HG02973 (cell line): Measurements from ENCODE around the gene FAM78A.

Experiments used
- ATAC-seq: cut with Tn5 transposase; IDR thresholded peaks from one replicate; pipeline ENCODE4 v1.9.1; 2021; ENCODE audit warnings: moderate library complexity; ENCODE audit not compliant: unreplicated experiment

The FAM78A gene

DNA sequence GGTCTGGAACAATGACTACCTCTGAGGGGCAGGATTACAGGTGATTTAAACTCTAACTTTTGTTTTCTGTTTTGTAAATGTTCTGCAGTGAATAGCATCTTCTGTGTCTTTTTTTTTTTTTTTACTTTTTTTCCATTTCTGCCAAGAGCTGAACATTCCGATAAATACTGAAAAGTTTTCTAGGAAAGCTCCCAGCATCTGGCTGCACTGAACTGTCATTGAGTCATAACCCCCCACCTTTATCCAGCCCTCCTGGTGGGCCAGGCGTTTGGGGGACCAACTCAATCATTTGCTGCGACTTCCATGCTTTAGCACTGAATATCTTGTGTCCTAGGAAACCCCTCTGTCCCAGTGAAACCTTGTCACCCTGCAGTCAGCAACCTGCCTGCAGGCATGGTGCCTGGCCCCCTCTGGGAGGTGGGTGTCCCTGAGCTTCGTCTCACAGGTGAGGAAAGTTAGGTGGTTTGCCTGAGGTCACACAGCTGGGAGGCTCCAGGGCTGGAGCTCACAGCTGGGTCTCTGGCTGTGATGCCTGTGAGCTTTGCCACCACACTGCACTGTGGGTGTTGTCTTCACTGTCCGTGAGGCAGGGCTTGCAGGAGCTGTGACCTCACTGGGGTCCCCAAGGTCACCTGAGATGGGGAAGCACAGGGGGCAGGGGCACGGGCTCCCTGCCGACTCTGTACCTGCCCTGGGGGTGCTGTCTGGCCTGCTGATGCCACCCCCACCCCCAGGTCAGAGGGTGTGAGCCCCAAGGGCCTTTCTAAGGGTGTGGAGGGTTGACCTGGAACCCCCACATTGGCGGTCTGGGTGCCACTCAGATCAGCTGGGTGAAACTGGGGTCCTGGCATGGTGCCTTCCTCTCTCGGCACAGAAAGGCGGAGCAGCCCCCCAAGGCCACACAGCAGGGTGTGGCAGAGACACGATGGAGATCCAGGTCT, 27.3 kb upstream of the FAM78A start:
- no peak for ATAC-seq

DNA sequence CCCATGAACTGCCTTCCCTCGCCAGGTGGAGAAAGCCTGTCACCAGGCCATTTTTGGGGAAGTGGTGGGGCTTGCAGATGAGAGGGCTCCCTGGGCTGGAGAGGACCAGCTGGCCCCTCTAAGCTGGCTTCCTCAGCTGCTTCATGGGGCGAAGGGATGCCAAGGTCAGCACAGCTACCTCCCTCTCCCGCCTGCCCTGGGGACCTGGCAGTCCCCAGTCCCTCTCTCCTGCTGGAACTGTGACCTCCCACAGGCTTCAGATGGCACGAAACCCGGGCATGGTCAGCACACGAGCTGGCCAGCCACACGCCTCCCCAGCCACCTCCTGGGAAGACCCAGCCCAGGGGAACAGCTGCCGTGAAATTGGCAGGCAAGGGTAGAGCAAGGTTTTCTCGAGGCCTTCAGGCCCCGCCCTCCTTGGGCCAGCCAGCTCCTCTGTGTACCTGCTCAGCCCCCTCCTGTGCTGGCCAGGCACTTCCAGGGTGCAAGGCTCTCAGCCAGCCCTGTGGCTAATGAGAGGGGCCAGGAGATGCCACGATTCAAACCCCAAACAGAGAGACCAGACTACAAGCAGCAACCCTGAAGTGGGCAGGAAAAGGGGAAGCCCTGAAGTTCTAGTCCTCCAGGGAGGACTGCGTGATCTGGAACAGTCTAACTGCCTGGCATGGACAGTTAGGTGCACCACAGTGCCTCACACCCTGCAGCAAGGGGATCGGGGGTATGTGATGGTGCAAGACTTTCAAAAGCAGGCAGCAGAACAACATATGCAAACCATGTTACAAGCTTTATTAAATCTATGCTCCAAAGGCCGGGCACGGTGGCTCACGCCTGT, 26.1 kb upstream of the FAM78A start:
- ATAC-seq = no peak

DNA sequence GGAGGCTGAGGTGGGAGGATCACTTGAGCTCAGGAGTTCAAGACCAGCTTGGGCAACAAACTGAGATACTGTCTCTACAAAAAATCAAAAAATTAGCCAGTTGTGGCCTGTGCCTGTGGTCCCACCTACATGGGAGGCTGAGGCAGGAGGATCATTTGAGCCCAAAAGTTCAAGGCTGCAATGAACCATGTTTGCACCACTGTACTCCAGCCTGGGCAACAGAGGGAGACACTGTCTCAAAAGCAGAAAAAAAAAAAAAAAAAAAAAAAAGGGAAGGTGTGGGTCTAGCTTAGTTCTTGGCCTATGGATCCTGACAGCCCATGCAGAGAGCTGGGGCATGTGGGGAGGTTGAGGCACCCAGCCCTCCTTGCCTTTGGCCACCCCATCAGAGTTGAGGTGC, 24.1 kb upstream of the FAM78A start:
- ATAC-seq = no peak

DNA sequence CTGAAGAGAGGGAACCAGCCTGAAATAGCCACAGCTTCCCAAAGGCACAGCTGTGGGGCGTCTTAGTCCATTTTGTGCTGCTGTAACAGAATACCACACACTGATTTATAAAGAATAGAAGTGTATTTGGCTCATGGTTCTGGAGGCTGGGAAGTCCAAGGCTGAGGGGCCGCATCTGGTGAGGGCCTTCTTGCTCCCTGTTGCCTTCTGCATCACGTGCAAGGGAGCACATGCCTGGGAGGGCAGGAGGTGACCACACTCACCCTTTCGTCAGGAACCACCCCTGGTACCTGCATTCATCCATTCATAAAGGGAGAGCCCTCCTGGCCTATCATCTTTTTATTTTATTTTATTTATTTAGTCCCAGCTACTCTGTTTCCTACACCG, 23.6 kb upstream of the FAM78A start:
- no peak for ATAC-seq

DNA sequence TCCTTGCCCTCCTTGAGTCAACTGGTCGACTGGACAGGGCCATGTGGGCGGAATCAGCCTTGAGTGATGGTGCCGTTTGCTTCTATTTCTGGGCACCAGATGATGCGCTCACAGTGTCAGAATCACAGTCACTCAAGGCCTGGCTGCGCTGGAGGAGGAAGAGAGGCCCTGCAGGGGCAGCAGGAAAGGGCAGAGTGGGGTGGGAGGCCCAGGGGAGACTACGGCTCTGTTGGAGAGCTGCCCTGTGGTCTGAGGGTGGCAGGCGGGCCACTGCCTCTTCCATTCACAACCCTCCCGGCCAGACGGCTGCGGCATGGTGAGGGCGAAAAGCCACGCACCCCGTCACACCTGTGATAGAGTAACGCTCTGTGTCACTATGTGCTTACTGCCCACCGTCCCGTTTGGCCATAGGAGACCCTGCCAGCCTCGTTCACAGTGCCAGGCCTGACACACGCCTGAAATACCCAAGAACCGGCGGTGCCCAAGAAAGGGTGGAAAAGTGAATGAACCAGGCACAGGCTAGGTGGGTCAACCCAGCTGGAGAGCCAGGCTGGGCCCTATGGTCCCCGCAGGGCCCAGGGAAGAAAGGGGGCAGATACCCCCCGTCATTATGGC, 23.1 kb upstream of the FAM78A start:
- no peak for ATAC-seq

DNA sequence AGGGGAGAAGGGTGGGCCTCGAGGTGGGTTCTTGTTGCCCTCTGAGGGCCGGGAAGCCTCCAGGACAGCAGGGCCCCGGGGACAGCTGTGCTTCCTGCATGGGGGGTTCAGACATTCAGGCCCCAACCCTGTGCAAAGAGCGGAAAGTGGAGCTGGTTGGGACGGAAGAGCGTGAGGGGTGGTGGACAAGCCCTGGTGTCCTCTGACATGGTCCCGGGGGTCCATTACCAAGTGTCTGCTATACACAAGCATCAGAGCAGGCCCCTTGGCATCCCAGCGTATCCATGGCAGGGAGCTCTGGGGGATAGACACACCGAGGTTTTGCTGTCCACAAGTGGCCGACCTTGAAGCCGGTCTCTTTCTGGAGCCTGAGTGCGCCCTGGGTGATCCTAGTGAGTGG, 22.5 kb upstream of the FAM78A start:
- no peak for ATAC-seq

DNA sequence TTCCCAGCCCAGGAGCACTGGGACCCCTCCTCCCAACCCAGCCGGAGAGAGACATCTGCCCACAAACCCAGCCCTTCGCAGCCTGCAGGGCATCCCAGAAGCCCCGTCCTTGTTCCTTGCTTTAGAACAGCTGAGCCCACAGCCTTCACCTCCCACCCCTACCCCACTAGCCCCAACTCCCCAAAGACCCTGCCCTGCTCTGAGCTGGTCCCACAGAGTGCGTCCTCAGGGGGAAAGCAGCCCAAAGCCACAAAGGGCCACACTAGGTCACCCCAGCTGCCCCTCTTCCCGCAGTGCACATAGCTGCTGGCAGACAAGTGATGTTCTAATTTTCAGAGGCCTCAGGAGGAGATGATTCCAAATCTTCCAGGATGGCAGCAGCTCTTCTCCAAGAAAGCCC, 22.0 kb upstream of the FAM78A start:
- ATAC-seq = no peak

DNA sequence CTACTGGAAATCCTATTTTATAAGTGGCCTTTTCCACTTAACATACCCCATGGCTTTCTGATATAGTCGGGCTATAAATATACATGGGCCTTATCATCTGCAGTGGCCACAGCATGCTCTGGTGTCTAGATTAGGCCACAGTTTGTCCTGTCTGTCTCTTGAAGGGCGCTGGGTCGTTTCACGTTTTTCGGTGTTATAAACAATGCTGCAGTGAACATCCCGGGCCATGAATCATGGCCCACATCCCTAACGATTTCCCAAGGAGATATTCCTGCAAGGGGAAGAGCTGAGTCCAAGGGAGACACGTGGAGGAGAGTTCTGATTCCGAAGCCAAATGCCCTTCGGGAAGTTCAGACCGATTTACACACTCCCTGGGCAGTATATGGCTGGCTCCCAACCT, 21.6 kb upstream of the FAM78A start:
- no peak for ATAC-seq

DNA sequence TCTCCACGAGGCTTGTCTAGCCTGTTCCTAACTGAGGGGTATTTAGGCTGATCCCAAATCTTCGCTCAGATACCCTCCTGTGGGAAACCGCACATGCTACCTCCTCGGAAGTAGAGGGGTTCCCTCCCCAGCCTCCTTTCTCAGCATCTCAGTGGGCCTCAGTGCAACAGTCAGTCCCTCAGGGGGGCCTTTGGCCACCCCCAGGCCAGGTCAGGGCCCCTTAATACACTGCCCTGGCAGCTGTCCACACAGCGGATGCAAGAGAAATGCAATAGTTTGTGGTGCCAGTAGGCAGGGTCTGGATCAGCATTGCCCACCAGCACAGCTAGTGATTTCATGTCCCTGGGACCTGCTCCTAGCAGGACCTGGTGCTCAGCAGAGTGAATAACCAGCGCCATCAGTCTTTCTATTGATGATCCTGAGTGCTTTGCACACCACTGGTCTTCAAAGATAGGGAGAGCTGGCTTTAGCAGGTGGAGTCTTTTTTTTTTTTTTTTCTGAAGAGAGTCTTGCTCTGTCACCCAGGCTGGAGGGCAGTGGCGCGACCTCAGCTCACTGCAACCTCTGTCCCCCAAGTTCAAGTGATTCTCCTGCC, 20.7 kb upstream of the FAM78A start:
- no peak for ATAC-seq

DNA sequence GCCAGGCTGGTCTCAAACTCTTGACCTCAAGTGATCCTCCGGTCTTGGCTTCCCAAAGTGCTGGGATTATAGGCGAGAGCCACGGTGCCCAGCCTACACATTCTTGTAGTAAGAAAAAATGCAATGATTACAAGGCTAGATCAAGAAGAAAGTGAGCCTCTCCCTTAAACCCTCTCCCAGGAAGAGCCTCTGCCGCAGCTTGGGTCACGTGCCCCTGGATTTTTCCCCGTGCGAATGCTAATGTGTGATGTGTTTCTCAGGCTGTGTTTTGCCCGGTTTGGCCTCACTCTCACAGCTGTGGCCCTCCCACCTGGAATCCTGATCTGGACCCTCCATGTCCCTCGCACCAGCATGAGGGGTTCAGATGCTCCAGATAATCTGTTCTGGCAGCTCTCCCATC, 20.1 kb upstream of the FAM78A start:
- no peak for ATAC-seq

DNA sequence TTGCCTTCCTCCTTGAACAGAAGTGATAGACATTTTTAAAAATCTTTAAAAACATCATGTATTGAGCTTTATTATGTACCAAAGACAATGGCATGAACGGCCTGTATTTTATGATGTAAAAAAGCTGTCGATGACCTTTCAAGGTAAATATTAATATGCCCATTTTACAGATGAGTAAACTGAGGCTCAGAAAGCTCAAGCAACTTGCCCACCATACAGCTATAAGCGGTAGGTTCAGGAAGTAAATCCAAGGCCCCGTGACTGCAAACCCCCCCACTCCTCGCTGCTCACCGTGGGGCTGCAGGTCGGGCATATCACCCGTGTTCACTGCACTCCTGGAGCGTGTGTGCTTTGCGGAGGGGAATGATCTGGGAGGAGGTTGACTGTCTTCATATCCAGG, 16.6 kb upstream of the FAM78A start:
- ATAC-seq = no peak

DNA sequence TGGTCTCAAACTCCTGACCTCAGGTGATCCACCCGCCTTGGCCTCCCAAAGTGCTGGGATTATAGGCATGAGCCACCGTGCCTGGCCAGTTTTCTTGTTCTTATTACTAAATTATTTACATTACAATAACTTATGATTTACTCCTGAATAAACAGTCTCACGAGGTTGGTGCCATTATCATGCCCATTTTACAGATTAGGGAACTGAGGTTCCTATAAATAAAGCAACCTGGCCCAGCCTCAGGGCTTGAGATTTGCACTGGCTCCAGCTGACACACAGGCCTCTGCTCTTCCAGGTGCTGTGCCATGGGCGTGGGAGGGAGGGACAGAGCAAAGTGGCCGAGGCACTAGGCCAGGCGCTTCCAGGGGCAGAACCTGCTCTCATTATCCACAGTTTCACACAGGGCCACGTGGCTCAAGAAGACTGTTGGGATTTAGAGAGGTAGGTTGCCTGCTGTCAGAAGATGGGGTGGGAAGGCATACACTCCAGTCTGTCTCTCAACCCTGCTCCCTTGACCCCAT, 15.5 kb upstream of the FAM78A start:
- ATAC-seq = no peak

DNA sequence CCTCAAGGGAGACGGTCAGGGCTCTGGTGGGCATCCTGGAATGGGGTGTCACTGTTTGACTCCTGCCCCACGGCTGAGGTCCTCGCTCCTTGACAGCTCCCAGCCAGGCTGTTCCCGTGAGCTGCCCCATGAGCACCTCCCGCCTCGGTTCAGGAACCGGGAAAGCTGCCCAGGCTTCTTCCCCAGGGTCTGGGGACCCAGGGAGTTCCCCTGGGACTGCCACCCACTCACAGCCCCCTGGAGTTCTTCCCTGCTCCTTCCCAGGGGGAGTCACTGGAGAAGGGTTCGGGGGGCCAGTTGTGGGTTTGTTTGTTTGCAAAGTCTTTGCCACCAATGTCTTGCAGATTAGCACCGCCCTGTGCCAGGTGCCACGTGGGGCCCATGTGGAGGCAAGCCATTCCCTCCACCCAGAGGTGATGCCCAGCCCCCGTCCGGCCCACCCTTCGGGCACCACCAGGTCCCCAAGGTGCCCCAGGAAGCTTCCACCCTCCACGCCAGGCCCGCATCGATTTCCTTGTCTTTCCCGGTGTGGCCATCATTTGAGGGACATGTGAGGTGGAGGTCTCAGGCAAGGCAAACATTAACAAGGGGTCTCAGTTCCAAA, 14.6 kb upstream of the FAM78A start:
- no peak for ATAC-seq

DNA sequence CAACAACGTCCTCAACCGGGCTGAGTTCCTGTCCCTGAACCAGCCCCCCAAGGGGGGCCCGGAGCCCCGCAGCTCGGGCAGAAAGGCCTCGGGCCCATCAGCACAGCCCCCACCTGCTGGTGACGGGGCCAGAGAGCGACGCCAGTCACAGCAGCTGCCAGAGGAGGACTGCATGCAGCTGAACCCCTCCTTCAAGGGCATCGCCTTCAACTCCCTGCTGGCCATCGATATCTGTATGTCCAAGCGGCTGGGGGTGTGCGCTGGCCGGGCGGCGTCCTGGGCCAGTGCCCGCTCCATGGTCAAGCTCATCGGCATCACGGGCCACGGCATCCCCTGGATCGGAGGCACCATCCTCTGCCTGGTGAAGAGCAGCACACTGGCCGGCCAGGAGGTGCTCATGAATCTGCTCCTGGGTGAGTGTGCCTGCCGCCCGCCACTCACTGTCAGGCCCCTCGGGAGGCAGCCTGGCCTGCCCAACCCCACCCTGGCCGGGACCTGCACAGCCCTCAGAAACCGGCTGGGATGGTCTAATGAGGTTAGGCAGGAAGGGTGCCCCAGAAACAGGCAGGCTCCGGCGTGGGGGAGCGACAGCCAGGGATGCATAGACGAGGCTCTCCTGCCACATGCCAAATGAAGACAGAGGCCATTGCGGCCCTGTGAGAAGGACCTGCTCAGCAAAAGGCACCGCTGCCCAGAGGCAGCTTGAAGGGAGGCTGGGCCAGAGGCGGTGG, 13.9 kb upstream of the FAM78A start:
- no peak for ATAC-seq

DNA sequence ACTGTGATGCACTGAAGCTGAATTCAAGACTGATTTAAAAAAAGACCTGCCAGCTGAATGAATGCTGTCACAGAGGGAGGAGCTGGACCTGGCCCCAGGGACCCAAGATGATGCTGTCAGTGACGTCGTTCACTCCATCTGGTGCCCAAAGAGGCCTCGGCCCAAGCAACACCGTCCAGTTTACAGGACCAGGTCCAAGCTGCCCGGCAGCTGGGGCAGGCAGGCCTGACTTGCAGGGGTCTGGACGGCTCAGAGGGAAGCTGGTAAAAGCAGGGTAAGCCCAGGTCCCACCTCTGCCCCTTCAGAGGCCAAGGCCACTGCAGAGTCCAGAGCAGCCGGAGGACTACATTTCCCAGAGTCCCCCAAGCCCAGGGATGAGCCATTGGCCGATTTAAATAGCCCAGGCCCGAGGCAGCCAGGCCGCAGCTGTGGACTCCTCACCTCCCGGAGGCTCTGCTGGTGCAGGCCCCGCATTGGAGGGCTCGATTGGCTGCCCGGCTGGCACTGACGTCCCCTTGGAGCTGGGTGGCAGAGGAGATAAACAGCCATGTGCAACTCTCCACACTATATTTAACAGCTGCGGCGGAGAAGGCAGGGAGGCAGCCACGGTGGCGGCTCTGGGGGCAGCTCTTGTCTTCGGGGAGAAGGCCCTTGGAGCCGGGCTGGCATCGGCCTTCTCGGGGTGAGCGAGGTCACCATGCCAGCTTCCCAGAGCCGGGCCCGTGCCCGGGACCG, 13.2 kb upstream of the FAM78A start, which contains the start of gene PLPP7:
PLPP7 (plus strand) TSS at position 423 of the 735 bp plus-strand sequence; CDS start at position 698, 275 bp downstream.
- no peak for ATAC-seq

DNA sequence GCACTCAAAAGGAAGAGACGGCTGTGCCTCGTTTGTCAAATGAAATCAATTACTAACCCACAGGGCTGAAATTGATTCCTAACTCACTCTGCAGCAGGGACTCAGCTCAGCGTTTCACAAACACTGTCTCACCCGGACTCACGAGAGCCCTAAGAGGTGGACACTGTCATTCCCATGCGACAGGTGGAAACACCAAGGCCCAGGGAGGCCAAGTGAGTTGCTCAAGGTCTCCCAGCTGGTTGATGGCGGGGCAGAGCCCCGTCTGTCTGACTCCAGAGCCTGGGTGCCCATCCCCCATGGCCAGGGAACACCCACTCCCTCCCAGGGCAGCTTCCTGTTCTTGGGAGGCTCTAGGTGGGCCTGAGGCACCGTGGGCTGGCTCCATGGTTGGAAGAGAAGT, 11.9 kb upstream of the FAM78A start:
- ATAC-seq = no peak

DNA sequence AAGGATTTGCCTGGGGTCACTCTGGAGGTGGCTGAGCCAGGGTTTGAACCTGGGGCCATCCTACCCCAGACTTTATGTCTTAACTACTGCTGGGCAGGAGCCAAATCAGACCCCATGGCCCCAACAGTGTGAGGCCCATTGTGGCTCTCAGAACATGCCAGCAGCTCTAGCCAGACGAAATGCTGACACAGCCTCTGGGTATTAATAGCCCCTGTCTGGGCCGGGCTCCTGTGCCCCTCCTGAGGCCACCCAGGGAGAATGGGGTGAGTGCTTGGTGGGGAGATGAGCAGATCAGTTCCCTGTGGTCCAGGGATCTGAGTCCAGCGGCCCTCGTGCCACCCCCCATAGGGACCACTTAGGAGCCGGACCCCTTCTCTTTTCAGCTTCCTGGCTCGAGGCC, 11.0 kb upstream of the FAM78A start:
- ATAC-seq = no peak

DNA sequence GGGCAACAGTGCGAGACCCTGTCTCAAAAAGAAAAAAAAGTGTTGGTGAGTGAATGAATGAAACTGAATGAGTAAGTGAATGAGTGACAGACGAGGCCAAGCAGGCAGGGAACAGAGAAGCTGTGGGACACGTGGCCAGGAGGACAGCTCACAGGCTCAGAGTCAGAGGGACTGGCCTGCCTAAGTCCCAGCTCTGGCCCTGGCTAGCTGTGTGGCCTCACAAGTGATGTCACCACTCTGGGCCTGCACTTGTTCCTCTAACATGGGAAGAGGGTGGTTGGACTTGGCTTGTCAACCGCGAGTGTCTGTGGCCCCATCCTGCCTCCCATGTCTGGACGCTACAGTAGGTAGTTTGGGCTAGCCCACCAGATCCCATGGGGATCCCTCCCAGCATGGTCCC, 8.5 kb upstream of the FAM78A start:
- no peak for ATAC-seq
